SKM-1 treated with dmso at 0.1 percent for 144 hours (cell line): ENCODE results near the gene ZFP36L2.

Source experiments
- DNase-seq: peaks from one replicate; lab custom pipeline; 2025; ENCODE audit not compliant: unreplicated experiment; lab: John Stamatoyannopoulos, UW

ZFP36L2 gene

GRCh38 chr2:43226558-43226954 is at the start of gene ZFP36L2:
Gene ZFP36L2, minus strand, starts transcription at chr2:43226606. Its CDS starts 291 bp downstream, at chr2:43226315.
- DNase-seq: peak; percentile 94

GRCh38 chr2:43274721-43275120 is 48.3 kb upstream of the ZFP36L2 start:
- DNase-seq: no peak

- DNase-seq: no peak
Measured at GRCh38 chr2:43274055-43274454, 47.6 kb upstream of the ZFP36L2 start.

- no peak for DNase-seq
Measured at GRCh38 chr2:43273529-43273928, 47.1 kb upstream of the ZFP36L2 start.

GRCh38 chr2:43270930-43271615 is 44.7 kb upstream of the ZFP36L2 start:
- DNase-seq: no peak

GRCh38 chr2:43270461-43270860 is 44.1 kb upstream of the ZFP36L2 start:
- DNase-seq: no peak

GRCh38 chr2:43269706-43270105 is 43.3 kb upstream of the ZFP36L2 start:
- DNase-seq: no peak

GRCh38 chr2:43269074-43269572 is 42.7 kb upstream of the ZFP36L2 start:
- DNase-seq: no peak

- DNase-seq: no peak
Measured at GRCh38 chr2:43268066-43268953, 41.9 kb upstream of the ZFP36L2 start.

- DNase-seq: no peak
Measured at GRCh38 chr2:43267381-43267780, 41.0 kb upstream of the ZFP36L2 start.

GRCh38 chr2:43266711-43267111 is 40.3 kb upstream of the ZFP36L2 start:
- DNase-seq: peak; percentile 42

GRCh38 chr2:43265421-43265820 is 39.0 kb upstream of the ZFP36L2 start:
- DNase-seq: no peak

- DNase-seq: no peak
Measured at GRCh38 chr2:43265001-43265400, 38.6 kb upstream of the ZFP36L2 start.

- no peak for DNase-seq
Measured at GRCh38 chr2:43262951-43263350, 36.5 kb upstream of the ZFP36L2 start.

GRCh38 chr2:43262239-43262638 is 35.8 kb upstream of the ZFP36L2 start:
- DNase-seq: no peak

- DNase-seq: no peak
Measured at GRCh38 chr2:43259512-43259911, 33.1 kb upstream of the ZFP36L2 start.

- no peak for DNase-seq
Measured at GRCh38 chr2:43258547-43259156, 32.2 kb upstream of the ZFP36L2 start.

- no peak for DNase-seq
Measured at GRCh38 chr2:43255296-43255910, 29.0 kb upstream of the ZFP36L2 start.

- no peak for DNase-seq
Measured at GRCh38 chr2:43254331-43254730, 27.9 kb upstream of the ZFP36L2 start.

GRCh38 chr2:43251171-43251731 is 24.8 kb upstream of the ZFP36L2 start:
- no peak for DNase-seq

- DNase-seq: no peak
Measured at GRCh38 chr2:43250015-43250414, 23.6 kb upstream of the ZFP36L2 start.
